Gastrocnemius medialis (tissue), 4 donors: ENCODE data around the gene RYR1.

ENCODE experiments used
- CTCF ChIP-seq, 5 experiments: fragments of 450-650 bp in 3 of 5; fragments of 200-600 bp in 2 of 5; sonication (generic) in 2 of 5; IDR thresholded peaks in 4 of 5; conservative IDR thresholded peaks in 1 of 5; 1 replicate in 4 of 5; 2 replicates in 1 of 5; pipeline ENCODE4 v1.5.1; 2016 to 2019; ENCODE audit warnings: antibody characterized with exemption in 5 of 5, mild to moderate bottlenecking in 3 of 5, moderate library complexity in 3 of 5
- POLR2A ChIP-seq, 2 donors: fragments of 450-650 bp; IDR thresholded peaks; one replicate each; pipeline ENCODE4 v1.6.1; 2017; ENCODE audit warnings: antibody characterized with exemption in 2 of 2, mild to moderate bottlenecking in 2 of 2, moderate library complexity in 2 of 2

DNA sequence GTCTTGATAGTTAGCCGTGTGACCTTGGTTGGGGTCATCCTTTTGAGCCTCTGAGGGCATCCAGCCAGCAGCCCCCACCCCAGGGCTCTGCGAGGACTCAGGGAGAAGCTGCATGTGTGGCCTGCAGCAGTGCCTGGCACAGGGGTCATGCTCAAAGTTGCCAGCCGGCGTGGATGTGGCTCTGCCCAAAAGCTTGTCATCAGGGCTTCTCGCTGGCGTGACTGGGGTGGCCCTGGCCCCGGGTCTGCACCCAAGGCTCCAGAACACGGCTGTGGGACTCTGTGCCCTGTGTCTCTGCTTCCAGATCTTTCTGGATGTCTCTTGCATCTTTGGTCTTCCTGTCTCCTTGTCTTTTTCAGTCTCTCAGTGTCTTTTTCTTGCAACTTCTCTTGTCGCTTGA lies 90.9 kb downstream of the RYR1 start:
- TF ChIP-seq CTCF (IDR thresholded peaks at IDR 0.05 in 4 of 5, conservative IDR thresholded peaks at IDR 0.05 in 1 of 5) (no peak), POLR2A (IDR thresholded peaks at IDR 0.05) (no peak)
